WERI-Rb-1 (cell line): Measurements from ENCODE around the gene ROCK2.

Experiments
- DNase-seq: peaks from one replicate; pipeline ENCODE4 v3.0.0-alpha.2; 2020
- H3K27ac ChIP-seq: fragments of 250-450 bp; sonication (Bioruptor Pico); 2 replicates; pipeline ENCODE4 v1.5.1; 2020; ENCODE audit warnings: mild to moderate bottlenecking, moderate library complexity
- H3K27me3 ChIP-seq: fragments of 250-450 bp; sonication (Bioruptor Pico); 2 replicates; pipeline ENCODE4 v1.5.1; 2021; ENCODE audit warnings: mild to moderate bottlenecking, low read depth, moderate library complexity; ENCODE audit not compliant: insufficient read depth, severe bottlenecking
- H3K36me3 ChIP-seq: fragments of 250-450 bp; sonication (Bioruptor Pico); 2 replicates; pipeline ENCODE4 v1.5.1; 2020; ENCODE audit warnings: mild to moderate bottlenecking, moderate library complexity
- H3K4me3 ChIP-seq: 2 replicates; pipeline ENCODE4 v1.5.1; 2011; ENCODE audit warnings: low read depth, mild to moderate bottlenecking, control low read depth, low read length
- H3K9me3 ChIP-seq: fragments of 250-450 bp; sonication (Bioruptor Pico); 2 replicates; pipeline ENCODE4 v1.5.1; 2021; ENCODE audit warnings: mild to moderate bottlenecking, moderate library complexity; ENCODE audit not compliant: severe bottlenecking
- CTCF ChIP-seq: IDR thresholded peaks from 2 replicates; pipeline ENCODE4 v1.5.1; 2011; ENCODE audit warnings: low read depth, mild to moderate bottlenecking, control low read depth, inconsistent platforms, low read length

ROCK2 gene

GRCh38 chr2:11356764-11357163, 12.3 kb upstream of the ROCK2 start:
- Histone ChIP-seq H3K9me3 (no peaks in the 10 kb centered on the region), H3K27me3 (no peaks in the 10 kb centered on the region), H3K36me3 (no peaks in the 10 kb centered on the region), H3K4me3 (no peak overlapping the region), H3K27ac (no peak overlapping the region)
- no peak for DNase-seq
- TF ChIP-seq CTCF = no peak

GRCh38 chr2:11355194-11356053, 11.0 kb upstream of the ROCK2 start:
- Histone ChIP-seq H3K9me3 (no peaks in the 10 kb centered on the region), H3K27me3 (no peaks in the 10 kb centered on the region), H3K4me3 (no peak overlapping the region), H3K27ac (no peak overlapping the region), H3K36me3 (no peaks in the 10 kb centered on the region)
- TF ChIP-seq CTCF = no peak
- no peak for DNase-seq

- TF ChIP-seq CTCF = no peak
- H3K36me3 ChIP-seq = no peaks in the 10 kb centered on the region
- no peak for DNase-seq
- no peak overlapping the region for H3K4me3 ChIP-seq
- no peak overlapping the region for H3K27ac ChIP-seq
- H3K27me3 ChIP-seq = no peaks in the 10 kb centered on the region
- H3K9me3 ChIP-seq = no peaks in the 10 kb centered on the region
Observed at GRCh38 chr2:11354363-11355154, 10.1 kb upstream of the ROCK2 start.

- no peaks in the 10 kb centered on the region for H3K9me3 ChIP-seq
- no peaks in the 10 kb centered on the region for H3K36me3 ChIP-seq
- H3K4me3 ChIP-seq = no peak overlapping the region
- no peak for TF ChIP-seq CTCF
- no peak for DNase-seq
- no peaks in the 10 kb centered on the region for H3K27me3 ChIP-seq
- no peak overlapping the region for H3K27ac ChIP-seq
Observed at GRCh38 chr2:11352781-11353537, 8.5 kb upstream of the ROCK2 start.

- TF ChIP-seq CTCF = no peak
- no peaks in the 10 kb centered on the region for H3K9me3 ChIP-seq
- H3K27ac ChIP-seq = no peak overlapping the region
- peaks cover 5% of the 10 kb centered on the region; the same call in 1 of the 2 replicates for H3K36me3 ChIP-seq
- no peak overlapping the region for H3K4me3 ChIP-seq
- no peaks in the 10 kb centered on the region for H3K27me3 ChIP-seq
- DNase-seq = no peak
Observed at GRCh38 chr2:11348209-11348749, 3.8 kb upstream of the ROCK2 start.
